GM12801 (cell line): ENCODE measurements around the gene EXOC6B.

Experiments
- TF ChIP-seq, protein P1 (sequence below): IDR thresholded peaks from one replicate; pipeline ENCODE4 v1.5.1; 2011; ENCODE audit warnings: control low read depth; ENCODE audit not compliant: insufficient read length; ENCODE audit errors: extremely low read depth

The EXOC6B gene

DNA sequence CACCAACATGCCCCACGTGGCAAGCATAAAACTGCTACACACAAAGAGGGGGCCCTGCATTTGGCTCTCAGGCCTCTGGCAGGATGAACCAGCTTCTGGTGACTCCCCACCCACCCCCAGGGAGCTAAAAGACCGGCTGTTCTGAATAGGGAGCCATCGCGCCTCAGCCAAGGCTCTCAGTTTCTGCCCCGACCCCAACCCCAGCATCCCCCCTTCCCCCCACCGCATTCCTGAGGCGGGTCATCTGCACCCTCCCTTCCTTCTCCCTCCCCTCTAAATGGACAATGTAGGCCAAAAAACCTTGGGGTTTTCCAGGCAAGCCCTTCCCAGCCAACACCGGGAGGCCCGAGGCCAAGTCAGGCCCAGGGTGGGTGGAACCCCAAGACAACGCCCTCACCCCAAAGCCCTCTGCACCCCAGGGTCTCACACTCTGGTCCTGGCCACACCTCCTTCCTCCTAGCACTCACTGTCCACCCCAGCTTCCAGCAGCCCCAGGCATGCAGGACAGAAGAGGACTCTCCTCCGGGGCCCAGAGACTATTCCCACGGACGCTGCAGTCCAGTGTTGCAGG is 683.9 kb downstream of the EXOC6B start:
- TF ChIP-seq, protein P1, sequence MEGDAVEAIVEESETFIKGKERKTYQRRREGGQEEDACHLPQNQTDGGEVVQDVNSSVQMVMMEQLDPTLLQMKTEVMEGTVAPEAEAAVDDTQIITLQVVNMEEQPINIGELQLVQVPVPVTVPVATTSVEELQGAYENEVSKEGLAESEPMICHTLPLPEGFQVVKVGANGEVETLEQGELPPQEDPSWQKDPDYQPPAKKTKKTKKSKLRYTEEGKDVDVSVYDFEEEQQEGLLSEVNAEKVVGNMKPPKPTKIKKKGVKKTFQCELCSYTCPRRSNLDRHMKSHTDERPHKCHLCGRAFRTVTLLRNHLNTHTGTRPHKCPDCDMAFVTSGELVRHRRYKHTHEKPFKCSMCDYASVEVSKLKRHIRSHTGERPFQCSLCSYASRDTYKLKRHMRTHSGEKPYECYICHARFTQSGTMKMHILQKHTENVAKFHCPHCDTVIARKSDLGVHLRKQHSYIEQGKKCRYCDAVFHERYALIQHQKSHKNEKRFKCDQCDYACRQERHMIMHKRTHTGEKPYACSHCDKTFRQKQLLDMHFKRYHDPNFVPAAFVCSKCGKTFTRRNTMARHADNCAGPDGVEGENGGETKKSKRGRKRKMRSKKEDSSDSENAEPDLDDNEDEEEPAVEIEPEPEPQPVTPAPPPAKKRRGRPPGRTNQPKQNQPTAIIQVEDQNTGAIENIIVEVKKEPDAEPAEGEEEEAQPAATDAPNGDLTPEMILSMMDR: no peak

DNA sequence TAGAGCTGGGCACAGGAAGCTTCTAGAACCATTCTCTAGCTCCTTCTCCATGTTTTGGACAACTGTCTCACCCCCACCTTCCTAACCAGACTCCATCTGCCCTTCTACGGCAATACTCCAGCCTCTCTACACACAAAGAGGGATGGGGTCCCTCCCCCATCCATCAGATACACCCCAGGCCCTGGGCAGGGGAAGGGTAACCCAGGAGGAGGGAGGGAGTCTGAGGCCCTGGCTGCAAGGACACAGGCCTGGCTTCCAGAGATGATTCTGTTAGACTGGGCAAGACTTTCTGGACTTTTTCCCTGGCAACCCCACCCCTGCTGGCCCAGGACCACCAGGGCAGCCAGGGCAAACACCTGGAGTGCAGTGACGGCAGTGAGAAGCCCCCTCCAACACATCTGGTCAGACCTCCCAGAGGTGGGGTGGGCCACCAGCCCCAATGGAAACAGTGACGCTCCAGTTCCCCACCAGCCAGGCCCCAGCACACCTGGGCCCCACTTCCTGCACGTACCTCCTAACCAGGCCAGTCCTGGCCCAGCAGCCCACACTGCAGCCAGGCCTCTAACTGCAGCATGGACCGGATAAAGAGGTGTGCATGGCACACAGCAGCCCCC is 684.7 kb downstream of the EXOC6B start:
- TF ChIP-seq, protein P1: no peak

DNA sequence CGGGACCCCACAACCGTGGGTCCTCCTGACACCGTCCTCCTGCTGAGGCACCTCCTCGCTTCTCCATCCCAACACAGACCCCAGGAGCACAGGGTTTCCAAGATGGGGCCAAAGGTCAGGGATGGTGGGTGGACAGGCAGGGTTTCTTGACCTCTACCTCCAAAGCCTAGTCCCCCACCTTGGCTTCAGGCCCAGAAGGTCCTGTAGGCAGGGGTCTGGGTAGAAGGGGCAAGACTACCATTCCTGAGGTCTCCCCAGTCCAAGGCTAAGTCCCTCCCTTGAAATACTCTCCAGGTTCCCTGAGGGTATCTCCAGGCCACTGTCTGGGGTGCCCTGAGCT is 685.2 kb downstream of the EXOC6B start:
- TF ChIP-seq, protein P1: no peak

DNA sequence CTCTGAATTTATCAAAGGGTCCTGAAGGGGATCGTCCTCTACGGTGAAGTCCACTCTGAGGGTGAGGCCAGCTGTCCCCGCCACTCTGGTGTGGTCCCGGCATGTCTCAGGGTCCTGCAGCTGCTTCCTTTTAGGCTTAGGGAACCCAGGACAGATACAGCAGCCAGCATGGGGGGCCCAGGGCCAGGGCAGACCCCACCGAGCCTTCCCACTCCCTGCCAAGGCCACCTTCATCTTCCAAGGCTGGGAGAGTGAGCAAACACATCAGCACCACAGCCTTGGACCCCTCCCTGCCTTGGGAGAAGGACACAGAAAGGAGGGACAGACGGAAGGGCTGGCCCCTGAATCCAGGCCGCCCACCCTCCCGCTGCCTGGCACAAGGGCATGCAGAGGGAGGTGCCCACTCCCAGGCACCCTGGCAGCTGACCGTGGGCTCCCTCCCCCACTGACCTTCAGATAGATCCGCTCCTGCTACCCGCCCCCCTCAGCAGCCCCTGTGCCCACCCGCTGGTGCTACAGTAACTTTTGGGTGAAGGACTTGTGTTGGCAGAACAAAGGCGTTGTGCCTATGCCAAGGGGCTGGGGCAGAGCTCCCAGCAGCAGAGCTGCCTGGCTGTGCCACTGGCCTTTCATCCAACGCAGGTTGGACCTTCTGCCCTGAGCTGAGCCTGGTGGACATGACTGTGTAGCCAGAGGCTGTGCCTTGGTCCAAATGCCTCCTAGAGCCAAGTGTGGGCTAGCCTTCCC is 685.8 kb downstream of the EXOC6B start:
- TF ChIP-seq, protein P1: no peak

DNA sequence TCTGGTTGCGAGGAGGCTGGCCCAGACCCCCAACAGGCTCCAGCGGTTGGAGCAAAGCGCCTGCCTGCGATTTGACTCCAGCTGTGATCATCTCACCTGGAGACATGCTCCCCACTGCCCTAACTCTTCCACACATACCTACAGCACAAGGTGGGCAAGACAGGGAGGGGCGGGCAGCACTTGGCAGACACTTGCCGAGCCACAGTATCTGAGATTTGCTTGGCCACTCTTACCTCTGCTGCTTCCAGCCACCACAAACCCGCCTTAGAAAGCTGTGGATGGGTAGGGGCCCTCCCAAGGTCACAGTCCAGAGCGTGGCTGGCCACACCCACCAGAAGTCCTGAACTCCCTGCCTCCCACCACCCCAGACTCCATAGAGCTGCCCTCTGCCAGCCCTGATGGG is 686.4 kb downstream of the EXOC6B start:
- TF ChIP-seq, protein P1: no peak

DNA sequence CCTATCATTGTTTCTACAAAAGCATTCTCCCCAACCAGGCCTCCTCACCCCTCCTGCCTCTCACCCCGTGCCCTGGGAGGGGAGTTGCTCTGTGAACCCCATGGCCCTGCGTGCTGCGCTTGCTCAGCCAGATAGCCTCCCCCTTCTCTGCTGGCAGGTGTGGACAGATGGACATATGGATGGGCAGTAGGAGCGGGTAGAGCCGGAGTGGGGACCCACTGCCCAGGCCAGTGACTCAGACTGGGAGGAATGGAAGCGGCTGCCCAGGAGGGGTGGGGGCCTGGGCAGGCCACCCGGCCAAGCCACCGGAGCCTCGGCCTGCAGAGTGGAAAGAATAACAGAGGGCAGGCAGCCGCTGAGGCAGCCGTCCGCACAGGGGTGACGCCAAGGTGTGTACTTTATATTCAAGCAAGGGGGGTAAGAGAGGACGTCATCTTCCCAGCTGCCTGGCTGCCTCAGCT is 686.9 kb downstream of the EXOC6B start:
- TF ChIP-seq, protein P1: no peak

DNA sequence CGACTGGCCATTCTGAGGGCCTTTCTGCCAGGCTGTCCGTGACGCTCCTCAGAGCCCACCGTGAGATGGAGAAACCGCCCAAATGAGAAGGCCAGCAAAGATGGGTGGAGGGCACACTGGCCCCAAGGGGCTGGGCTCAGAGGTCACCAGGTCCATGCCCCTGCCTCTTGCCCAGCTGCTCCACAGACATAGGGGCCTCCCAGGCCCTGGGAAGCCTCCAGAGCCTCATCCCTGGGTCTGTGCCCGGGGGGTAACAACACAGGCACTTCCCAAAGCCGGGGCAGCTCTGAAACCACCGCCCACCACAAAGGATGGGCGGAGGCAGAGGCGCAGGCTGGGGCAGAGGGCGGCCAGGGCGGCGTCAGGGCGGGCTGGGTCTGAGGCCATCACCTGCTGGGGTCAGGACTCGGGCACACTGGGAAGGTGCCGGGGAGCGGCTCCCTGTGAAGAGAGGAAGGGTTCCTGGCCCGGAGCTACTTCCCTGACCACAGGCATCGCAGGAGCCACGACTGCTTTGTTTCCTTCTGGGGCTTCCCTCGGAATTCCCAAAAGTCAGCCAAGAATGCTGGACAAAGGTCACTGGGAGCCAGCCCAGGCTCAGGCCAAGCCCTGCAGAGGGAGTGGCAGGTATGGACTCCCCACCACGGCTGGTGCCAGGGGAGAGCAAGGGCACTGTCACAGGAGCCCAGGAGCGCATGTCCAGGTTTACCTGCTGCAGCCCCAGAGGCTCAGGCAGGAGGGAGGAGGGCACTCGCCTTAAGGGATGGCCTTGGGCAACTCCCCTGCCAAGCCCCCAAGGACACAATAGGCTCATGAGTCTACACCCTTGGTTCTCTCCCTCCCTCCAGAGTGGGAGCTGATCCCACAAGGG is 687.6 kb downstream of the EXOC6B start:
- TF ChIP-seq, protein P1: no peak
